ENCODE data around the gene PRPF18.

The PRPF18 gene

DNA sequence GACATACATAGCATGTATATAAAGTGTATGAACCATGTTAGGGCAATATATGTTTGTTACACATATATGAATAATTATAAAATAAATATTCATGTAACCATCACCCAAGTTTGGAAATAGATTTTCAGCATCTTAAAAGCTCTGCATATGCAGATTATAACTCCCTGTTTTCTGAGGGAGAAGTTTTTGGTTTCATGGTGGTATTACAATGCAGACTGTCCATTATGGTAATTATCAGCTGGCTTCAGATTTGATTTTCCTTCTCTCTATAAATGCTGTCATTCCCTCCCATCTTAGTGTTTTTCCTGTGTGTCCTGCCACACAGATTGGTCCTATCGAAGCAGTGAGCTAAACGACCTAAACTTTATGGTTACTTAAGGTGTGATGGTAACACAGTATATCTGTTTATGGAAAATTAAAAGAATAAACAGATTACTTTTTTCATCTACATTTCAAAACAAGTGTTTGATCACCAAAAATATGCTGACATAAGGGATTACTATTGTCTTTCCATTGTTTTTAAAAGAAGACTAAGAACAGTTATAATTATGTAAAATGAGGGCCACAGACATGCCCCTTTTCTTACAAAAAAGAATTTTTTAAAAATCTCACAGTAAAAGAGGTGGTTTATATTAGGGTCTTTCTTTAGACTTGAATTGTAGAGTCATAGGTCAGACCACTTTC, 17.7 kb downstream of the PRPF18 start:
- Histone ChIP-seq H3K27ac (ENCODE audit: low read length) (no peak overlapping the region), H3K9ac (ENCODE audit: low read length in 2 of 2) (no peak overlapping the region), H3K9me3 (ENCODE audit: control insufficient read depth in 2 of 2, low read length in 2 of 2) (no peaks in the 10 kb centered on the region), H3K27me3 (ENCODE audit: control insufficient read depth in 1 of 2, insufficient read depth in 2 of 2, low read length in 2 of 2) (no peaks in the 10 kb centered on the region), H3K4me3 (ENCODE audit: low read length in 2 of 2) (no peak overlapping the region), H3K36me3 (ENCODE audit: control insufficient read depth in 2 of 2, insufficient read depth in 2 of 2, low read length in 2 of 2) (peaks cover 12 to 20% of the 10 kb centered on the region in 2 donors), H3K4me1 (ENCODE audit: control insufficient read depth, insufficient read depth, low read length) (no peaks in the 10 kb centered on the region)

DNA sequence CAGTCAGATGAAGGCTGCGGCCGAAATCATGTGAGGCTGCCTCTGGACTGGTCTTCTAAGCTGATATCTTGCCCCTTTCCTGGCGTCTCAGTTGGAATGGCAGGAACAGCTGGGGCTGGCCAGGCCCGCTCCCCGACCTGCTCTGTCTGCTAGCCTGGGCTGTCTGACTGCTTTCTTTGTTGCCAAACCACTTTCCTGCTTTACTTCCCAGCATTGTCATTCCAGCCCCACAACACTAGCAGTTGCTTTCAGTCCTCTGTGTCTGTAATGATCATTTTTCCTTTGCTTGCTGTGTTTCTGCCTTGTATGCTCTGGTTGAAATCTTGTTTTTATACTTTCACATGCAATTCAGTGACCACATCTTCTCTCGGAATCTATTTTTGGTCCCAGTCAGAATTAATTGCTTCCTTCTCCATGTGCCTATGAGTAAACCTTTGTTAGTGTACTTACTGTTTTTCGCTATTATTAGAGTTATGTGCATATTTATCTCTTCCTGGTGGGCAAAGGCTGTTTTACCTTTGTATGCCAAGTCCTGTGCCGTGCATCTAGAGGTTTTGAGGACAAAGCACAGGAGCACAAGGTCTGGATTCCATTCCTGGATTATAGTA, 21.6 kb downstream of the PRPF18 start:
- no peak overlapping the region for H3K4me3 ChIP-seq (ENCODE audit: low read length in 2 of 2)
- H3K27me3 ChIP-seq (ENCODE audit: control insufficient read depth in 1 of 2, insufficient read depth in 2 of 2, low read length in 2 of 2): no peaks in the 10 kb centered on the region
- no peaks in the 10 kb centered on the region for H3K9me3 ChIP-seq (ENCODE audit: control insufficient read depth in 2 of 2, low read length in 2 of 2)
- H3K27ac ChIP-seq (ENCODE audit: low read length): no peak overlapping the region
- H3K4me1 ChIP-seq (ENCODE audit: control insufficient read depth, insufficient read depth, low read length): no peaks in the 10 kb centered on the region
- H3K9ac ChIP-seq (ENCODE audit: low read length in 2 of 2): no peak overlapping the region
- peaks cover 26 to 29% of the 10 kb centered on the region in 2 donors for H3K36me3 ChIP-seq (ENCODE audit: control insufficient read depth in 2 of 2, insufficient read depth in 2 of 2, low read length in 2 of 2)

DNA sequence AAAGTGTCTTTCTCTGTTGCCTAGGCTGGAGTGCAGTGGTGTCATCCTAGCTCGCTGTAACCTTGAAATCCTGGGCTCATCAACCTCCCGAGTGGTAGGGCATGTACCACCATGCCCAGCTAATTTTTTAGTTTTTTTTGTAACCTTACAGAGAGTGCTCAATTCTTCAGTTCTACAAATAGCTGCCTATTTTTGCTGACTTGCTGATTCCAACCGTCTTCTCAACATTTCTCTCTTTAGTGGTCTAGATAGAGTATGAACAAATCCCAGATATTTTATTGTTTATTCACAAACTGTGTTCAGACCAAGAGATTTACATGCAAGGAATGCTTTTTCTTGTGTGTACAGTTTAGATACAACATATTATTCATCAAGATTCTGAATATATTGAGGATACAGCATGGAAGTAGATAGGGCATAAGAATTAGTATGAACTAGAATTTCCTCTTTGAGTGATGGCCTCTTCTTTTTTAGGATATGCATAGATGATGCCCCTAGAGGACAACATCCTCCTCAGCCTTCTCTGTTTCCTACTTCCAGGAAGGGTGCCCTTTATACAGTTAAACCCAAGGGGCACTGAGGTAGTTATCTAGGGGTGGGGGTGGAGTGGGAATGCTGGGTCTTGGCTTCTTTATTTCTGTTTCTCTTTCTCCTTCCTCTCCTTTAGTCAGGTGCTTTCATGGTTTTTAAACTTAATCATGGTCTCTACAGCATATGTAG, 26.0 kb downstream of the PRPF18 start:
- no peak overlapping the region for H3K9ac ChIP-seq (ENCODE audit: low read length in 2 of 2)
- no peaks in the 10 kb centered on the region for H3K27me3 ChIP-seq (ENCODE audit: control insufficient read depth in 1 of 2, insufficient read depth in 2 of 2, low read length in 2 of 2)
- H3K36me3 ChIP-seq (ENCODE audit: control insufficient read depth in 2 of 2, insufficient read depth in 2 of 2, low read length in 2 of 2): peaks cover 23 to 30% of the 10 kb centered on the region in 2 donors
- H3K27ac ChIP-seq (ENCODE audit: low read length): no peak overlapping the region
- no peak overlapping the region for H3K4me3 ChIP-seq (ENCODE audit: low read length in 2 of 2)
- no peaks in the 10 kb centered on the region for H3K9me3 ChIP-seq (ENCODE audit: control insufficient read depth in 2 of 2, low read length in 2 of 2)
- peaks cover 8% of the 10 kb centered on the region for H3K4me1 ChIP-seq (ENCODE audit: control insufficient read depth, insufficient read depth, low read length)

DNA sequence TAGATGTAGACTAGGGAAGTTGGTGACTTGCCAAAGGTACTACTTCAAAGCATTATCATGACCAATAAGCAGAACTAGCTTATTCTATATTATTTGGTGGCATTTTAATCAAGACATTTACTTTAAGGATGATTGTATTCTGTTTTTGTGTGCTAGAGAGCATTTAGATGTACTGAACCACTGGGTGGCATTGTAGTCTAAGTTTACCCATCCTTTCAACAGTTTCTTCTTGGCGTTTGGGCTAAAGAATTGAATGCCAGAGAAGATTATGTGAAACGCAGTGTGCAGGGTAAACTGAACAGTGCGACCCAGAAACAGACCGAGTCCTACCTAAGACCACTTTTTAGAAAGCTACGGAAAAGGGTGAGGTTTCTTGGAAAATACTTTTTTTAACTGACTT, 26.8 kb downstream of the PRPF18 start:
- Histone ChIP-seq H3K27me3 (ENCODE audit: control insufficient read depth in 1 of 2, insufficient read depth in 2 of 2, low read length in 2 of 2) (no peaks in the 10 kb centered on the region), H3K4me3 (ENCODE audit: low read length in 2 of 2) (no peak overlapping the region), H3K9ac (ENCODE audit: low read length in 2 of 2) (no peak overlapping the region), H3K27ac (ENCODE audit: low read length) (no peak overlapping the region), H3K9me3 (ENCODE audit: control insufficient read depth in 2 of 2, low read length in 2 of 2) (no peaks in the 10 kb centered on the region), H3K36me3 (ENCODE audit: control insufficient read depth in 2 of 2, insufficient read depth in 2 of 2, low read length in 2 of 2) (peaks cover 19 to 30% of the 10 kb centered on the region in 2 donors), H3K4me1 (ENCODE audit: control insufficient read depth, insufficient read depth, low read length) (peaks cover 8% of the 10 kb centered on the region)

DNA sequence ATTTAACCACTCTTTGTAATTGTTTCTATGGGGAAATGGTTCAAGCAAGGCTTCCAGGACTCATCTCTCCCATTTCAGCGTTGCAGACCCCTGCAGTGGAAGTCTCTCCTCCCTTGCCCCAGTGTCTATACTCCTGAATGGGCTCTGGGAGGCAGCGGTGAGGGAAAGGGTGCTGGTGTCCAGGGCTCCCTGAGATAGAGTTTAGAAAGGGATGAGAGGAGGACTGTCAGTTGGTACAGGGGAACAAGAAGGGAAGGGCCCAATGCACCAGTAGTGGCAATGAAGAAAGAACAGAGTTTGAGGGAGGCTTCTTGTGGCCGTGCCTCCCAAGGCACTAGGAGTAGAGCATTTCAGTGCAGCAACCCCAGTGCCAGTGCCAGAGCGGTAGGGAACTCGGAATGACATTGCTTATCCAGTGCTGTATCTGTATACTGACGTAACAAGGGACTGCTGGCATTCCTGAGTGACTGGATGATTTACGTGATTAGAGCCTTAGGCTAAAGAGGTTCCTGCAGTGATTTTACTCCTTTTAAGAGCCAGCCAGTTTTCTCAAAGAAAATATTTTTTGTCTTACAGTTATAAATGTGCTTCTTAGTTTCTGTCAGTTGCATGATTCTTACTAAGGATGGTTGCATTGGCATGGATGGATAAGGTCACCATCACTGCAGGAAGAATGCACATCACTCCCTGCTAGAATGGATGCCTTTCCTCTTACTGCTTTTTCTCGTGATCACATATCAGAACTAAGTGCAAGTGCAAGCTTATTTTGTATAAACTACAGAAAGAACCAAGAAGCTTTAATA, 28.0 kb downstream of the PRPF18 start:
- H3K4me3 ChIP-seq (ENCODE audit: low read length in 2 of 2): peak overlapping the region in 1 of 2 donors; percentile 28
- H3K27me3 ChIP-seq (ENCODE audit: control insufficient read depth in 1 of 2, insufficient read depth in 2 of 2, low read length in 2 of 2): no peaks in the 10 kb centered on the region
- H3K36me3 ChIP-seq (ENCODE audit: control insufficient read depth in 2 of 2, insufficient read depth in 2 of 2, low read length in 2 of 2): peaks cover 13 to 38% of the 10 kb centered on the region in 2 donors
- H3K4me1 ChIP-seq (ENCODE audit: control insufficient read depth, insufficient read depth, low read length): peaks cover 8% of the 10 kb centered on the region
- H3K9me3 ChIP-seq (ENCODE audit: control insufficient read depth in 2 of 2, low read length in 2 of 2): no peaks in the 10 kb centered on the region
- H3K9ac ChIP-seq (ENCODE audit: low read length in 2 of 2): no peak overlapping the region
- H3K27ac ChIP-seq (ENCODE audit: low read length): peak overlapping the region; percentile 32

DNA sequence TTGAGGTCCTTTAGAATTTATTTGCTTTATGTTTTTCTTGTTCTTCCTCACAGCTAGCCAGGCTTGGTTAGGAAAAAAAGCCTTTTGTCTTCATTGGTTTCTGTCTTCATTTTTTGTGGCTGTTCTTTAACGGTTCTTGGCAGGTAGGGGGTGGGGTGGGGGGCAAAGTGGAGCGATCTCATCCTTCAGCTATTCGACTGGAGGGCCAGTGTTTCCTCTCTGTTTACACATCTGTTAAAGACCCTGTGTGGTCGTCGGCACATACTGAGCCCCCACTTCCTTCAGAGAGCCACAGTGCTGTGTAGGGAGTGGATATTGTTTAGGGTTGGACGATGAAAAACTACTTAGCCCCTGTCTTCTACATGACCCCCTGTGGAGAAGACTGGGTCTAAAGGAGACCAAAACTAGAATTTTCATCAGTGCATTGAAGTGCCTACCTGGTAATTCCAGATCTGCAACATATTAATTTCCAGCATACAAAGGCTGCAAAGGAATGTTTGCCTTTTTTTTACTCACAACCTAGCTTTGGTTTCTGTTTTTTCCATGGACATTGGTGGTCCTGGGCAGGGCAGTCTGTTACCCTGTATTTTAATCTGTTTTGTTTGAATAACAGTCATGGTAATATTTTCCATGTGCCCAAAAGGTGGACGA, 29.0 kb downstream of the PRPF18 start:
- Histone ChIP-seq H3K27ac (ENCODE audit: low read length) (no peak overlapping the region), H3K9ac (ENCODE audit: low read length in 2 of 2) (no peak overlapping the region), H3K9me3 (ENCODE audit: control insufficient read depth in 2 of 2, low read length in 2 of 2) (no peaks in the 10 kb centered on the region), H3K4me1 (ENCODE audit: control insufficient read depth, insufficient read depth, low read length) (peaks cover 8% of the 10 kb centered on the region), H3K36me3 (ENCODE audit: control insufficient read depth in 2 of 2, insufficient read depth in 2 of 2, low read length in 2 of 2) (peaks cover 4 to 28% of the 10 kb centered on the region in 2 donors), H3K27me3 (ENCODE audit: control insufficient read depth in 1 of 2, insufficient read depth in 2 of 2, low read length in 2 of 2) (no peaks in the 10 kb centered on the region), H3K4me3 (ENCODE audit: low read length in 2 of 2) (no peak overlapping the region)

DNA sequence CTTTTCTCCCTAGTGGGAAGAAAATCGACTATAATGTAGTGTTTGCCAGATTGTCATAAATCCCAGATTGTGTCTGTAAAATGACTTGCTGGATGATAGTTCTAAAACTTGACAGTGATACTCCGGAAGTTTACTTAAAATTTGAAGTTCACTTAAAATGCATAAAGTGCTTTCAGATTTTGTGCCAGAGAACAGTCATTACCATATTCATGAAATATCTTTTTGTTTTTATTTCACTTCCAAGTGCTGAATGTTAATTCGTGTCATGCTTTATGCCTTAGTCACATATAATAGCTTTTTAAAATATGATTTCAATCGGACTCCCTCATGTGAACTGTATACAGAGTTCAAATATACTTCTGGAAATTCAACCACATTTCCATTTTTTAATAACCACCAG, 30.4 kb downstream of the PRPF18 start:
- H3K4me1 ChIP-seq (ENCODE audit: control insufficient read depth, insufficient read depth, low read length): peaks cover 8% of the 10 kb centered on the region
- H3K4me3 ChIP-seq (ENCODE audit: low read length in 2 of 2): no peak overlapping the region
- H3K36me3 ChIP-seq (ENCODE audit: control insufficient read depth in 2 of 2, insufficient read depth in 2 of 2, low read length in 2 of 2): peaks cover 6 to 22% of the 10 kb centered on the region in 2 donors
- H3K9ac ChIP-seq (ENCODE audit: low read length in 2 of 2): no peak overlapping the region
- H3K27ac ChIP-seq (ENCODE audit: low read length): no peak overlapping the region
- H3K27me3 ChIP-seq (ENCODE audit: control insufficient read depth in 1 of 2, insufficient read depth in 2 of 2, low read length in 2 of 2): no peaks in the 10 kb centered on the region
- H3K9me3 ChIP-seq (ENCODE audit: control insufficient read depth in 2 of 2, low read length in 2 of 2): no peaks in the 10 kb centered on the region

DNA sequence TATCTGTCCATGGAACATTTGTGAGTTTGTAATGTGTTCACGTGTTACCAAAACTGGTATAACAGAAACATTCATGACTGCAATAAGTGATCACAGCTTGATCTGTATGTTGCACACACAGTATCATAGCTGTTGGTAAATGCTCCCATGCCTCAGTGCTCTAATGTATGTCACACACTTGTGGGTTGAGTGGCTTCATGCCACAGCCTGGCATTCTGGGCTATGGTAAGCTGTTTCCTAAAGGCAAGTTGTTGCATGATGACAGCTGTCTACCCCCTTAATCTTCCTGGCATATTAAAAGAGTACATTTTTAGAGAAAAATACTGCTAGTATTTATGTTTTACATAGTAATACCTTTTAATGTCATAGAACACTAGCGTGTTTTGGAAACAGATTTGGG, 35.2 kb downstream of the PRPF18 start:
- Histone ChIP-seq H3K9me3 (ENCODE audit: control insufficient read depth in 2 of 2, low read length in 2 of 2) (no peaks in the 10 kb centered on the region), H3K36me3 (ENCODE audit: control insufficient read depth in 2 of 2, insufficient read depth in 2 of 2, low read length in 2 of 2) (peaks cover 8 to 14% of the 10 kb centered on the region in 2 donors), H3K4me3 (ENCODE audit: low read length in 2 of 2) (no peak overlapping the region), H3K4me1 (ENCODE audit: control insufficient read depth, insufficient read depth, low read length) (no peaks in the 10 kb centered on the region), H3K9ac (ENCODE audit: low read length in 2 of 2) (no peak overlapping the region), H3K27ac (ENCODE audit: low read length) (no peak overlapping the region), H3K27me3 (ENCODE audit: control insufficient read depth in 1 of 2, insufficient read depth in 2 of 2, low read length in 2 of 2) (no peaks in the 10 kb centered on the region)

DNA sequence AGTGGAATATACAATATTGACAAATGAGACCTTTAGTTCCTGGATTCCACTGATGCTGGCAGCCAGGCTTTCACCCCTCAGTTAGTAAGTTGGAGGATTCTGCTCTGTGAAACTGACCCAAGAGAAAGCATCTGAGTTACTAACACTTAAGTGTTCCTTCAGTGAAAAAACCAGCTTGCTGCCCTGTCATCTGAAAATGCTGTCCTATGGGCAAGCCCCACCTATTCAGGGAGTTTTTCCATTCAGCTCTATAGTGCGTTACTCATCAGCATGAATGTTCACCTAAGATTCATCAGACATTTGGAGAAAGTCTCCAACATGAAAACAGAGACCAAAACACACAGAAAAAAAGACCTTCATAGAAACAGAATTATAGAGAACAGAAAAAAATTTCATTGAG, 37.9 kb downstream of the PRPF18 start:
- Histone ChIP-seq H3K27me3 (ENCODE audit: control insufficient read depth in 1 of 2, insufficient read depth in 2 of 2, low read length in 2 of 2) (no peaks in the 10 kb centered on the region), H3K9ac (ENCODE audit: low read length in 2 of 2) (no peak overlapping the region), H3K27ac (ENCODE audit: low read length) (no peak overlapping the region), H3K9me3 (ENCODE audit: control insufficient read depth in 2 of 2, low read length in 2 of 2) (no peaks in the 10 kb centered on the region), H3K36me3 (ENCODE audit: control insufficient read depth in 2 of 2, insufficient read depth in 2 of 2, low read length in 2 of 2) (peaks cover 4 to 10% of the 10 kb centered on the region in 2 donors), H3K4me3 (ENCODE audit: low read length in 2 of 2) (no peak overlapping the region), H3K4me1 (ENCODE audit: control insufficient read depth, insufficient read depth, low read length) (no peaks in the 10 kb centered on the region)

Measured in stomach smooth muscle (tissue), 2 donors.